ENCODE results near the gene MICB.
"Not testable (repeated sequence)": the region's sequence is repeated elsewhere in the genome, so short reads cannot be mapped to it uniquely, and the experiment has no call there.

Gene MICB

GRCh38 chr6:31535538-31536324, 37.8 kb downstream of the MICB start:
- DNase-seq (ENCODE audit: low read depth in 4 of 4, low spot score in 1 of 4) = no peak

DNA sequence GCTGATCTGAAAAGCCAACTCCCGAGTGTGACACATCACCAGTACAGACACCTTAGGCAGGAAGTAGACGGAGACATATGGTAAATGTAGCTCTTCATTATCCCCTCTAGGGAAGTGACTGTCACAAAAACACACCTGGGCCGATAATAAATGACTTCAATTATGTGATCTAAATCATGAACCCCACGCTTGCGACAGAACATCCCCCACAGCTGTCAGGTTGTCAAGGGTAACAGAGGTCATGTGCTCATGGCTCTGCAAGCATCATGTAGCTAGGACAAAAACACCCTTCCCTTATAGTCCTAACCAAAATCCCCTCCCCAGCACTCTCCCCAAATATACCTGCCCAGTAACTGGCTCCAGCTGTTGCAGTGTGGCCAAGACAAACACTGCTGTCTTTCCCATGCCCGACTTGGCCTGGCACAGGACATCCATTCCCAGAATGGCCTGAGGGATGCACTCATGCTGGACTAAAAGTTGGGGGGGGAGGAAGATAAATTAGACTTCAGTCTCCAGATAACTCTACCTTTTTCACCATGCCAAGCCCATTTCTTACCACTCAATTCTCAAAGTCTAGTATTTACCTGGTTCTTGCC, 41.0 kb downstream of the MICB start:
- no peak for DNase-seq (ENCODE audit: low read depth in 4 of 4, low spot score in 1 of 4)

DNA sequence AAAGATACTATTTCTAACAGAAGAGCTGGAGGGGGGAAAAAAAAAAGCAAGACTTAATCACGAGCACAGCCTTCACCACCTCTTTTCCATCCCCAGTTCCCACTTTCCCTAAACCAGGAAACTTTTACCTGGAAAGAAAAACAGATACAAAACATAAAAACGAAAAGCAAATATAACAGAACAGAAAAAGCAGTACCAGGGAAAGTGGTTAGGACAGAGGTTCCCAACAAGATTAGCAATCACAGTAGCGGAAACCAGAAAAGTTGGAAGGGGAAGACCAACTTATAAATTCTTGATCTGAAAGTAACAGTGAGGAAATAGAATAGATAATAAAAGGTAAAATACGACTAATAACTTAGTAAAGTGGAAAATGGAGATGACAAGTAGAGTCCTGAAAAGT, 42.7 kb downstream of the MICB start:
- no peak for DNase-seq (ENCODE audit: low read depth in 4 of 4, low spot score in 1 of 4)

GRCh38 chr6:31541059-31541657, 43.2 kb downstream of the MICB start:
- DNase-seq (ENCODE audit: low read depth in 4 of 4, low spot score in 1 of 4) = peak in 1 of 4 experiments; percentile 65

DNA sequence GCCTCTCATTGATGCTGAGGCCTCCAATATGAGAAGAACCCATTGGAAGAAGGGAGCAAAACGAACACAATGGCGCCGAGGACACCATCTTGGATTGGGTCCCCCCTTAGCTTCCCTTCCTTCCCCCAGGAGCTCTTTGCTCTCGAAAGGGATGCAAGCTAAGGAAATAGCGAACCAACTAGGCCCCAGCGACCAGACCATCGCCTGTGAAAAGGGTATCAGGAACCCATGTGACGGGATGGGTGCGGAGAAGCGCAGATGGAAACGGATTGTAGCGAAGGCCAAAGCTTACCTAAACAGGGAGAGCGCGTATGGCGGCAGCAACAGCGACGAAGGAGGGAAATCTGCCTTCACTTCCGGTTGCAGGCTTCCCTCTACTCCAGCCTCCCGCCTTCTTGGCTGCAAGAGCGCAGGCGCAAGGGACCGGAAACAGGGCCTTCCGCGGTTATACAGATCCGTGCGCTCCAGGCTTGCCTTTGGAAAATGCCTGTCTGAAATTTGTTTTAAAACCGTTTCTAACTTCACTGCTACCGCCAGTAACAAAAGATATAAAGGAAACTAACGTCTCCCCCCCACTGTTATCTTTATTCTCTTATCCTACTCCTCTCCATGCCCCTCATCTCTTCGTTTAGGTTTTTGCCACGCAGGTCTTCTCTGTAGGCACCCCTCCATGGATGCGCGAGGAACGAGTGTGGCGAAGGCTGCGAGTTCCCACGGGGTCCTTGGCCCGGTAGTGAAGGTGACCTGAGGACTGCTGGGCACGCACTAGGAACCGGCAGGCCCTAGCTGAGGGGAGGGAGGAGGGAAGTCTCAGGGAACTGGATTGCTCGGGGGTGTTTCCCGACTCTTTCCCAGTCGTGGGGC, 43.9 kb downstream of the MICB start, which contains the start of gene DDX39B:
Gene DDX39B (minus strand): TSS at position 346 of the 864 bp plus-strand sequence. CDS start 1,471 bp downstream, outside the sequence.
- DNase-seq (ENCODE audit: low read depth in 4 of 4, low spot score in 1 of 4) = peak; percentile 80 to 87 (median 83)

- DNase-seq (ENCODE audit: low read depth in 4 of 4, low spot score in 1 of 4) = no peak
Observed at GRCh38 chr6:31543639-31544038, 45.7 kb downstream of the MICB start.

DNA sequence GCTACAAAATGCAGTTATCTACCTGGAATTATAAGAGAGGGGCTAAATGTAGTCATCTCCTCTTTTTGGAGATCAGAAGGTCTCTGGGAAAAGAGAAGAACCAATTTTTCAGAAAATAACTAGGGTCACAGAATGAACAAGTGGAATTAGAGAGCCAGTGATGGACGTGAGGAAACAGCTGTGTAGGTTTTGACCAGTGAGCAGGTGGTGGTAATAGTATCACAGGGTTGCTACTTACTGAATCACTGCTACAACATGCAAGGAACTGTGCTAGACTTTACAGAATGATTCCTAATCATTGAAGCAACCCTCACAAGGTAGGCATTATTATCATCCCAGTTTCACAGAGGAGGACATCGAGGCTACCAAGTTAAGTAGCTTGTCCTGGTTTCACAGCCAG, 46.7 kb downstream of the MICB start:
- no peak for DNase-seq (ENCODE audit: low read depth in 4 of 4, low spot score in 1 of 4)

- DNase-seq (ENCODE audit: low read depth in 4 of 4, low spot score in 1 of 4) = no peak
Observed at GRCh38 chr6:31545291-31545690, 47.3 kb downstream of the MICB start.

DNA sequence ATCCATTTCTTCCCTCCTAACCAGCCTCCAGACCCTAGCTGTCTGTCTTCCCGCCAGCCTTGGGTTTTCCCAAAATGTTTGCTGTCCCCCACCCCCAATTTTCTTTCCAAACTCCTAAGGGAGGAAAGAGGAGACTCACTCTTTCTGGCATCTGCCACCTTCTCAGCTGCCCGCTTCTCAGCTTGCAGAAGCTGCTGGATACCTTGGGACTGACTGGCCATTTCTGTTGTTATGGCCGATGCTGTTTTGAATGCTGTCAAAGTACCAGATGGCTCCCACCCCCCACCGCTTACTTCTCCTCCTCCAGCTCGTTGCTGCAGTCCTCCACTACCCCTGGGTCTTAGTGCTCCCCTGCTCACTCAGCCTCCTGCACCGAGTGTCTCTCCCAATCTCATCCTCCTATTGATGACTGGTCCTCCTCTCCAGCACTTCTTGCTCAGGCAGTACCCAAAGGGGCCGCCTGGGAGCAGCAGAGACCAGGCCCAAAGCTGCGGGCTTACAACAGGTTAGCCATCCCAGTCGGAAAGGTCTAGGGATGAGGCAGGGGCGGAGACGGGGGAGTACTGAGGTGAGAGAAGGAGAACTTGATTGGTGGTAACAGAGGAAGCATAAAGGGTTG, 48.5 kb downstream of the MICB start, which contains the start of gene ATP6V1G2:
Gene ATP6V1G2 (minus strand): TSS at position 270 of the 619 bp plus-strand sequence. CDS start 49 bp downstream, at position 221.
- DNase-seq (ENCODE audit: low read depth in 4 of 4, low spot score in 1 of 4) = peak; percentile 62 to 88 (median 74)

- peak; percentile 73 to 91 (median 84) for DNase-seq (ENCODE audit: low read depth in 4 of 4, low spot score in 1 of 4)
Observed at GRCh38 chr6:31546958-31547726, 49.2 kb downstream of the MICB start, which contains the start of gene NFKBIL1. Gene NFKBIL1 (plus strand): TSS chr6:31547608. CDS start chr6:31547695, 87 bp downstream.

DNA sequence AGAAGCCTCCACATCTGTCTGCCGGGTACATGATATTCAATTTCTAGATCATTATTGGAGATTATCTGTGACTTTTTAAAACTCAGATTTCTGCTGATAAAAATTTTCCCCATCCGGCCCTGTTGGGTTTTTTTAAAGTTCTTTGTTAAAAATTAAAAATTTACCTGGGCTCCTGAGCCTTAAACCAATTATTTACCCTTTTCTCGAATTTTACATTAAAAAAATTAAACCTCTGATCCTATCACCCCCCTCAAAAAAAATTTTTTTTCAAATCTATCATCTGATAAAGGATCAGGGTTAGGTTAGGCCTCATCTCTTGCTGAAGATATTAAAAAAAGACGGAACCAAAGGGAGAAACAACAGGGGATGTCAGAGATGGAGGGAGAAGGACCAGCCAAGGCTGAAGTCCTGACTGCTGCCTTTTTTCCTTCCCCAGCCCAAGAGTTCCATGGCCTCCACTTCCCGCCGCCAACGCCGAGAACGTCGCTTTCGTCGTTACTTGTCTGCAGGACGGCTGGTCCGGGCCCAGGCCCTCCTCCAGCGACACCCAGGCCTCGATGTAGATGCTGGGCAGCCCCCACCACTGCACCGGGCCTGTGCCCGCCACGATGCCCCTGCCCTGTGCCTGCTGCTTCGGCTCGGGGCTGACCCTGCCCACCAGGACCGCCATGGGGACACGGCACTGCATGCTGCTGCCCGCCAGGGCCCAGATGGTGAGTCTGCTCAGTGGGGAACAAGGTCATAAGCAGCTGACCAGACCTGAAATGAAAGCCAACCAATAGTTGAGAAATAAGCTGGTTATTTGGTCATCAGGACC, 50.0 kb downstream of the MICB start:
- no peak for DNase-seq (ENCODE audit: low read depth in 4 of 4, low spot score in 1 of 4)

DNA sequence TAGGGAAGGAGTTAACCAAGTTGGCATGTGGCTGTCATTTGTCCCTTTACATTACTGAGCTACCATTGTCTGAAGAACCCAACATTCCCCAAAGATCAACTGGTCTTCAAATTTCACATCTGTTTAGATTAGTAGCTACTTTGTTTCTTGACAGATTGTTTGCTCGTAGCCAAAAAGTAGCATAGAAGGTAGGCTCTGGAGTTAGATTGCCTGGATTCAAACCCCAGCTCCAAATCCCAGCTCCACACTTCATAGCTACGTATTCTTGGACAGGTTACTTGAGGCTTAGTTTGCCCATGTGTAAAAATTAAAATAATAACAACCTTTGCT, 50.6 kb downstream of the MICB start:
- DNase-seq (ENCODE audit: low read depth in 4 of 4, low spot score in 1 of 4) = no peak

GRCh38 chr6:31551371-31551770, 53.4 kb downstream of the MICB start:
- not testable (repeated sequence) for DNase-seq (ENCODE audit: low read depth in 4 of 4, low spot score in 1 of 4)

DNA sequence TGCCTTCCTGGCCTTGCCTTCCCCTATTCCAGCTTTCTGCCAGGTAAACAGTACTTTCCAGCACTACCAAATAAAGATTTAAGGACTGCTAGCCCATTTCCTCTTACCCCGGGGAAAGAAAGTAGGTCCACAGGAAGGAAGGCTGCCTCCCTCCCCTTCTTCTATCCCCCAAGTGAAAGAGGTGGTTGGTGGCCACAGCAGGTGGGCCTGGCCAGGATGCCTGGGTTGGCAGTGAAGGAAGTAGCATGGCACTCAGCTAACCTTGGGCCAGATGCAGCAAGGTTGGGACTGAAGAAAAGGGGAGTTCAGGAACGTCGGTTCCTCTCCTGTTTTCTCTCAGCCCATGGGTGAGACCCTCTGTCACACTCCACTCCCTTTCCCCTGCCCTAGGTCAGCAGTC, 58.4 kb downstream of the MICB start:
- no peak for DNase-seq (ENCODE audit: low read depth in 4 of 4, low spot score in 1 of 4)

DNA sequence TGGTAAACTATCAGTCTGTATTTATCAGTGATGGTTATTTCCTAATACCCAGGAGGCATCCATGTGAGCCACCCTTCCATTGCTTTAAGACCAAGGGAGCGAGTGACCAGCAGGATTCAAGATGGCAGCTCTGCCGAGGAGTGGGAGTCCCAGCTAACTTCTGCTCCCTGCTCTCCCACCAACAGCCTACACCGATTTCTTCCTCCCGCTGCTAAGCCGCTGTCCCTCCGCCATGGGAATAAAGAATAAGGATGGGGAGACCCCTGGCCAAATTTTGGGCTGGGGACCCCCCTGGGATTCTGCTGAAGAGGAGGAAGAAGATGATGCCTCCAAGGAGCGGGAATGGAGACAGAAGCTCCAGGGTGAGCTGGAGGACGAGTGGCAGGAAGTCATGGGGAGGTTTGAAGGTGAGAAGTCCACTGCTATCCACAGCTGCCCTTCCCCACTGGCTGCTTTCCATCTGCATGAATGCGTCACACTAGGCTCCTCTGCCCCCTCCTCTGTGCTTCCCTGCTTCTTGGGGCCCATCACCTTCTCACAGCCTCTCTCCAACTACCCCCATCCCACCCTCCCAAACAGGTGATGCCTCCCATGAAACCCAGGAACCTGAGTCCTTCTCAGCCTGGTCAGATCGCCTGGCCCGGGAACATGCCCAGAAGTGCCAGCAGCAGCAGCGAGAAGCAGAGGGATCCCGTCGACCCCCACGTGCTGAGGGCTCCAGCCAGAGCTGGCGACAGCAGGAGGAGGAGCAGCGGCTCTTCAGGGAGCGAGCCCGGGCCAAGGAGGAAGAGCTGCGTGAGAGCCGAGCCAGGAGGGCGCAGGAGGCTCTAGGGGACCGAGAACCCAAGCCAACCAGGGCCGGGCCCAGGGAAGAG, 59.7 kb downstream of the MICB start:
- no peak for DNase-seq (ENCODE audit: low read depth in 4 of 4, low spot score in 1 of 4)

- no peak for DNase-seq (ENCODE audit: low read depth in 4 of 4, low spot score in 1 of 4)
Observed at GRCh38 chr6:31558318-31558625, 60.3 kb downstream of the MICB start.

DNA sequence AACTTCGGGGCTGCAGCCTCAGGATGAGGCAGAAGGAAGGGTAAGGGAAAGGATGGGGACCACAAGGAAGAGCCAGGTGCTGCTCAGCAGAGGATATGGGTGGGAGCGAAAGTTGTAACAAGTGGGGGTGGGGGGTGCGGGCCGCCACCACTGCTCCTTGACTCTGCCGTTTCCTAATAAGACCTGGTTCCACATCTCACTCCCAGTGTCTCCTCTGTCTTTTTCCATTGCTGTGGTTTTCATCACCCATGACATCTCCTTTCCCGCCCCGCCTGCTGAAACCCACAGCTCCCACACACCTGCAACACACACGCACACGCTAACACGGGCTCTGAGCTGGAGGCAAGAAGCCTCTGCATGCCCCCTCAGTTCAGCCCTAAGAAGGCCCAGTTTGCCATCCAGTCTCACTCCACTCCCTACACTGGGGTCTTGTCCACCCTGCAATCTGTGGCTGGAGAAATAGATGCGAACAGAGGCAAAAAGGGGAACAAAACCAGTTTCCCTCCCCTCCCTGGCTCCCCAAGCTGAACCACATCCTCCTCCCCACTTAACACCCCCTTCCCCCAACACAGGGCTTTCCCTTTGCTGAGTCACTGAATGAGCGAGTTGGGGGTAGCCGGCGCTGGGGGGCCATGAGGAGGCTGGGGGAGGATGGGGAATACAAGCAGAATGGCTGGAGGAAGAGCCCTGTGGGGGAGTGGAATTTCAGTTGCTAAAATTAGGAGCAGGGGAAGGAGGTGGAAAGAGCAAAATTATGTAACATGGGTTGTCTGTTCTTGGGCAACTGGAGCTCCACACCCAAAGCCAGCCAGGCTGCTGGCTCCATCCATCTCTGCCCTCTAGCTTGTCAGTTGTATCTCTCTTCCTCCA, 60.9 kb downstream of the MICB start:
- DNase-seq (ENCODE audit: low read depth in 4 of 4, low spot score in 1 of 4) = peak in 3 of 4 experiments; percentile 50 to 73 (median 59)
